Caco-2 (cell line): ENCODE data around the gene CLDN24. TPM values are rescaled to one million over a fixed set of nuclear protein-coding genes. Genes with fewer than 3 reads are reported as not detected.

Experiments
- BruUV-seq: library from RNA; stranded (reverse); fragments of 400-500 nt; replicated peaks from 2 replicates; lab custom pipeline; 2021; lab: Mats Ljungman, UMichigan
- CTCF ChIA-PET: fragments of 300-600 bp; sonication (Branson Sonifier 250); formaldehyde crosslinking; loops from one replicate; lab custom pipeline; 2022; ENCODE audit warnings: antibody characterized with exemption; lab: Charles Lee
- POLR2A ChIA-PET: fragments of 300-600 bp; sonication (Branson Sonifier 250); formaldehyde crosslinking; loops from one replicate; lab custom pipeline; 2022; ENCODE audit warnings: antibody characterized with exemption; lab: Charles Lee
- DNase-seq, 2 experiments: peaks; one replicate each; pipeline versions ENCODE4 v3.0.0 to v3.0.0-alpha.2; 2020 to 2022
- H3K27me3 ChIP-seq: replicated peaks from 2 replicates; pipeline ENCODE4 v1.6.0; 2011; ENCODE audit warnings: low read length; ENCODE audit not compliant: control insufficient read depth, insufficient read depth
- H3K36me3 ChIP-seq: 2 replicates; pipeline ENCODE4 v1.5.1; 2011; ENCODE audit warnings: low read length; ENCODE audit not compliant: control insufficient read depth, insufficient read depth
- H3K4me1 ChIP-seq: fragments of 250-450 bp; sonication (Bioruptor Pico); 2 replicates; pipeline ENCODE4 v1.5.1; 2020; ENCODE audit warnings: mild to moderate bottlenecking
- H3K4me3 ChIP-seq: 2 replicates; pipeline ENCODE4 v1.5.1; 2011; ENCODE audit warnings: low read depth, mild to moderate bottlenecking, control low read depth, low read length
- H3K9me3 ChIP-seq: fragments of 250-450 bp; sonication (Bioruptor Pico); 2 replicates; pipeline ENCODE4 v1.5.1; 2020; ENCODE audit warnings: mild to moderate bottlenecking, moderate library complexity
- H3K27ac Mint-ChIP-seq: one replicate; pipeline ENCODE4 v1.8.0; 2022; ENCODE audit warnings: mixed read lengths; ENCODE audit not compliant: unreplicated experiment
- H3K27me3 Mint-ChIP-seq: one replicate; pipeline ENCODE4 v1.8.0; 2022; ENCODE audit warnings: mixed read lengths; ENCODE audit not compliant: insufficient read depth, unreplicated experiment
- H3K36me3 Mint-ChIP-seq: one replicate; pipeline ENCODE4 v1.8.0; 2022; ENCODE audit warnings: mild to moderate bottlenecking, mixed read lengths; ENCODE audit not compliant: insufficient read depth, unreplicated experiment
- H3K4me1 Mint-ChIP-seq: one replicate; pipeline ENCODE4 v1.8.0; 2022; ENCODE audit warnings: low read depth, mixed read lengths; ENCODE audit not compliant: unreplicated experiment
- H3K4me3 Mint-ChIP-seq: one replicate; pipeline ENCODE4 v1.8.0; 2022; ENCODE audit warnings: mild to moderate bottlenecking, moderate library complexity, mixed read lengths; ENCODE audit not compliant: unreplicated experiment
- H3K9me3 Mint-ChIP-seq: one replicate; pipeline ENCODE4 v1.8.0; 2022; ENCODE audit warnings: mixed read lengths; ENCODE audit not compliant: unreplicated experiment
- intact Hi-C: fragments of 100-400 bp; cut with micrococcal nuclease; formaldehyde crosslinking; loops from one replicate; pipeline ENCODE4 v1.10.0; 2022; ENCODE audit not compliant: unreplicated experiment
- total RNA-seq: library from RNA; stranded (reverse); gene quantifications from 2 replicates; pipeline ENCODE4 v1.2.3, GENCODE V29; 2022
- TF ChIP-seq, protein P1 (sequence below), 2 experiments: fragments of 200-600 bp in 1 of 2; IDR thresholded peaks; 1 replicate in 1 of 2; 2 replicates in 1 of 2; pipeline versions ENCODE4 v1.5.1 to v1.8.0; 2011 to 2022; ENCODE audit warnings: antibody characterized with exemption in 1 of 2, control low read depth in 1 of 2, inconsistent platforms in 1 of 2, low read depth in 1 of 2, low read length in 1 of 2, mild to moderate bottlenecking in 1 of 2, moderate library complexity in 1 of 2; ENCODE audit not compliant: insufficient read depth in 1 of 2, severe bottlenecking in 1 of 2, unreplicated experiment in 1 of 2

The CLDN24 gene
- total RNA-seq, 1 experiment from 2014 or later: not detected

DNA sequence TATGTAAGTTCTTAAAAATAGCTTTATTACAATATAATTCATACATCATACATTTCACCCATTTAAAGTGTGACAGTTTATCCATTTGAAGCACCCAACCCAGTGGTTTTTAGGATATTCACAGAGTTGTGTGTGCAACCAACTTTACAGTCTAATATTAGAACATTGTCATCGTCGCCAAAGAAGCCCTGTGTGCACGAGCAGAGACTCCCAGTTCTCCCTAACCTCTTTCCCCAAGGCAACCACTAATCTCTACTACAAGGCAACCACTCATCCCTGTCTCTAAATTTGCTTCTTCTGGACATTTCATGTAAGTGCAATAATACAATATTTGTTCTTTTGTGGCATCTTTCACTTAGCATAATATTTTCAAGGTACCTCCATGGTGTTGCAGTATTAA lies 49.8 kb downstream of the CLDN24 start:
- H3K4me1 ChIP-seq: no peaks in the 10 kb centered on the region
- intact Hi-C loops: no loop called here
- peaks cover 16% of the 10 kb centered on the region; the same call in 1 of the 2 replicates for H3K9me3 ChIP-seq
- Mint-ChIP-seq H3K36me3 (peaks cover 90% of the 10 kb centered on the region), H3K4me1 (no peaks in the 10 kb centered on the region), H3K4me3 (no peak overlapping the region), H3K27ac (no peak overlapping the region), H3K9me3 (peaks cover 12% of the 10 kb centered on the region), H3K27me3 (no peaks in the 10 kb centered on the region)
- POLR2A ChIA-PET: no interaction called here
- H3K4me3 ChIP-seq: no peak overlapping the region
- H3K27me3 ChIP-seq: no peaks in the 10 kb centered on the region
- CTCF ChIA-PET: no interaction called here
- no TSS peak for BruUV-seq
- TF ChIP-seq, protein P1, sequence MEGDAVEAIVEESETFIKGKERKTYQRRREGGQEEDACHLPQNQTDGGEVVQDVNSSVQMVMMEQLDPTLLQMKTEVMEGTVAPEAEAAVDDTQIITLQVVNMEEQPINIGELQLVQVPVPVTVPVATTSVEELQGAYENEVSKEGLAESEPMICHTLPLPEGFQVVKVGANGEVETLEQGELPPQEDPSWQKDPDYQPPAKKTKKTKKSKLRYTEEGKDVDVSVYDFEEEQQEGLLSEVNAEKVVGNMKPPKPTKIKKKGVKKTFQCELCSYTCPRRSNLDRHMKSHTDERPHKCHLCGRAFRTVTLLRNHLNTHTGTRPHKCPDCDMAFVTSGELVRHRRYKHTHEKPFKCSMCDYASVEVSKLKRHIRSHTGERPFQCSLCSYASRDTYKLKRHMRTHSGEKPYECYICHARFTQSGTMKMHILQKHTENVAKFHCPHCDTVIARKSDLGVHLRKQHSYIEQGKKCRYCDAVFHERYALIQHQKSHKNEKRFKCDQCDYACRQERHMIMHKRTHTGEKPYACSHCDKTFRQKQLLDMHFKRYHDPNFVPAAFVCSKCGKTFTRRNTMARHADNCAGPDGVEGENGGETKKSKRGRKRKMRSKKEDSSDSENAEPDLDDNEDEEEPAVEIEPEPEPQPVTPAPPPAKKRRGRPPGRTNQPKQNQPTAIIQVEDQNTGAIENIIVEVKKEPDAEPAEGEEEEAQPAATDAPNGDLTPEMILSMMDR (IDR thresholded peaks at IDR 0.05; ENCODE audit: insufficient read depth in 1 of 2, low read depth in 1 of 2, low read length in 1 of 2, severe bottlenecking in 1 of 2, unreplicated experiment in 1 of 2): no peak
- no peak for DNase-seq
- H3K36me3 ChIP-seq: peaks cover 2% of the 10 kb centered on the region

Other genes starting within 250 kb of the CLDN24 start
- gene WWC2, start 223.2 kb downstream of the CLDN24 start, total RNA-seq: 120 and 126 TPM in 2 replicates
- not detected in 2 replicates for gene CLDN22, start 2.1 kb downstream of the CLDN24 start, total RNA-seq
- 13.9 and 17.5 TPM in 2 replicates for gene CDKN2AIP, start 122.2 kb upstream of the CLDN24 start, total RNA-seq
- gene ING2, start 182.6 kb upstream of the CLDN24 start, total RNA-seq: 12.9 and 15.3 TPM in 2 replicates